Measurements from ENCODE around the gene SLC16A5. TPM values are rescaled to one million over a fixed set of nuclear protein-coding genes. Genes with fewer than 3 reads are reported as not detected.

The SLC16A5 gene
- total RNA-seq, 2 experiments from 2014 or later, result not detected

DNA sequence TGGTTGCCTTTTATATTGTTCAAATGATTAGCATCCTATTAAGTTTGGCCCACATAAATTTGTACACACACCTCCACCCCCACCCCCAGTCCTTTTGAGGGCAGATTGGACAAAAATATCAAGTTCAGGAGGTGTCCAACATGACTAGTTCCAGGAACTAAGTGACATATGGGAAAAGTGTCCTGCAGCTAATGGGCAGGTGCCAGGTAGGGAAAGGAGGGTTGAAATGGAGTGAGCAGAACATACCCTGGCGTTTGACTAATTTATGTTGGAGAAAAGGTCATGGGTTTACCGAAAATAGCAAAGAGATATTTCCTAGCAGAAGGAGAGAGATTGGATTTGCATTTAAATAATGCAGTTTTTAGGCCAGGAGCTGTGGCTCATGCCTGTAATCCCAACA is 35.8 kb upstream of the SLC16A5 start:
- intact Hi-C loops (cut with micrococcal nuclease; ENCODE audit: unreplicated experiment), result no loop called here
- Histone ChIP-seq H3K36me3 (ENCODE audit: insufficient read depth, low read length) (peaks cover 72% of the 10 kb centered on the region), H3K4me1 (ENCODE audit: insufficient read depth, low read length, poor library complexity, severe bottlenecking) (peaks cover 14% of the 10 kb centered on the region), H3K9me3 (ENCODE audit: low read length) (no peaks in the 10 kb centered on the region), H2AFZ (ENCODE audit: low read length) (no peak overlapping the region), H3K4me3 (ENCODE audit: low read depth, low read length, poor library complexity, severe bottlenecking) (no peak overlapping the region), H3K9me2 (ENCODE audit: insufficient read depth, low read length) (no peaks in the 10 kb centered on the region), H3K4me2 (ENCODE audit: low read length) (no peak overlapping the region), H4K20me1 (ENCODE audit: insufficient read depth, low read length) (peaks cover 4% of the 10 kb centered on the region; the same call in 1 of the 2 replicates), H3K27ac (ENCODE audit: low read depth, low read length, poor library complexity, severe bottlenecking) (no peak overlapping the region), H3K79me2 (ENCODE audit: insufficient read depth, low read depth, low read length) (peaks cover 13% of the 10 kb centered on the region)
- DNase-seq (ENCODE audit: low spot score), result no peak
- CTCF ChIA-PET (ENCODE audit: unreplicated experiment), result no interaction called here
- POLR2A ChIA-PET, result interaction anchor here (0.9 kb wide), 1 partner anchor 39 kb away, joined by 3 read pairs; no protein-coding TSS in a partner anchor
- no TSS peak for BruUV-seq (replicated peaks)
- TF ChIP-seq, protein P1, sequence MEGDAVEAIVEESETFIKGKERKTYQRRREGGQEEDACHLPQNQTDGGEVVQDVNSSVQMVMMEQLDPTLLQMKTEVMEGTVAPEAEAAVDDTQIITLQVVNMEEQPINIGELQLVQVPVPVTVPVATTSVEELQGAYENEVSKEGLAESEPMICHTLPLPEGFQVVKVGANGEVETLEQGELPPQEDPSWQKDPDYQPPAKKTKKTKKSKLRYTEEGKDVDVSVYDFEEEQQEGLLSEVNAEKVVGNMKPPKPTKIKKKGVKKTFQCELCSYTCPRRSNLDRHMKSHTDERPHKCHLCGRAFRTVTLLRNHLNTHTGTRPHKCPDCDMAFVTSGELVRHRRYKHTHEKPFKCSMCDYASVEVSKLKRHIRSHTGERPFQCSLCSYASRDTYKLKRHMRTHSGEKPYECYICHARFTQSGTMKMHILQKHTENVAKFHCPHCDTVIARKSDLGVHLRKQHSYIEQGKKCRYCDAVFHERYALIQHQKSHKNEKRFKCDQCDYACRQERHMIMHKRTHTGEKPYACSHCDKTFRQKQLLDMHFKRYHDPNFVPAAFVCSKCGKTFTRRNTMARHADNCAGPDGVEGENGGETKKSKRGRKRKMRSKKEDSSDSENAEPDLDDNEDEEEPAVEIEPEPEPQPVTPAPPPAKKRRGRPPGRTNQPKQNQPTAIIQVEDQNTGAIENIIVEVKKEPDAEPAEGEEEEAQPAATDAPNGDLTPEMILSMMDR (conservative IDR thresholded peaks at IDR 0.05; ENCODE audit: low read length), result no peak
- no peak for TF ChIP-seq EZH2phosphoT487 (IDR thresholded peaks at IDR 0.05; ENCODE audit: borderline replicate concordance, low read depth, low read length)

DNA sequence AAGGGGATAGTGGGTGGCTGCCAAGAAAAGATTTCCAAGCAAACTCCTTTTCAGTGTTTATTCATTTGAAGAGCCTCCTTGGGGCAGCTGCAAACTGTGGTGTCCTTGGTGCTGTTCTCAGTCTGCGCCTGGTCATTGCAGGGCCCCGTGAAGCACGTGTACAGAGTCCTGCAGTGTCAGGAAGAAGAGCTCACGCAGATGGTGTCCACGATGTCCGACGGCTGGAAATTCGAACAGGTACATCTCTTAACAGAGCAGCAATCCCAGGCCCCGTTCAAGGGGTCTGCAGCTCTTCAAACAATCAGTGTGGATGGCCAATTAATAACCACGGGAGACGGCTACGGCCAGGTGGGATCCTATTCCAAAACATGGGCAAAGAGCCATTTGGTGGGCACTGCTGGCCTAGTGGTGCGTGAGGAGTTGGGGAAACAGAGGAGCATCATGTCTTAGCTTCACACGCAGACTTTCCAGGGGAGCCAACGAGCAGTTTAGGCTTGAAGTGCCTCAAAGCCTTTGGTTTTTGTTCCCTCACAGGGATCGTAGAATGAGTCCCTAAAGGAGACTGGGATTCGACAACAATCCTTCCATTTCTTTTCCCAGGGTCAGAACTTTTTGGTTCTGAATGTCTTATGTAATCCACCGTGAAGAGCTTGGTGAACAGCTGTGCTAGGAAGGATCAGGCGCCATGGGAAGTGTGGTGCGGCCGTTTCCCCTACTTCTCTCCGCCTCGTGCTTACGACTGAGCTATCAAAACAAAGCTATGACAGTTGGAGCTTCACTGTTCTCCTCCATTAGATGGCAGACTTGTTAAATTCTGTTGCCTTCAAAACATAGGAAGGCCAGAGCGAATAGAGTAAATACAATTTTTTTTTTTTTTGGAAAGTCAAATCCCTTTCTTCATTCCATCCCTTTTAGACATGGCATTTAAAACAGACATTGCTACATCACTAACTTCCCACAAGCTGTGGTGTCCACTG is 28.1 kb upstream of the SLC16A5 start:
- Histone ChIP-seq H3K9me2 (ENCODE audit: insufficient read depth, low read length) (no peaks in the 10 kb centered on the region), H4K20me1 (ENCODE audit: insufficient read depth, low read length) (no peaks in the 10 kb centered on the region), H3K4me2 (ENCODE audit: low read length) (no peak overlapping the region), H3K9me3 (ENCODE audit: low read length) (no peaks in the 10 kb centered on the region), H3K4me1 (ENCODE audit: insufficient read depth, low read length, poor library complexity, severe bottlenecking) (no peaks in the 10 kb centered on the region), H2AFZ (ENCODE audit: low read length) (no peak overlapping the region), H3K4me3 (ENCODE audit: low read depth, low read length, poor library complexity, severe bottlenecking) (no peak overlapping the region), H3K79me2 (ENCODE audit: insufficient read depth, low read depth, low read length) (no peaks in the 10 kb centered on the region), H3K27ac (ENCODE audit: low read depth, low read length, poor library complexity, severe bottlenecking) (no peak overlapping the region), H3K36me3 (ENCODE audit: insufficient read depth, low read length) (peaks cover 84% of the 10 kb centered on the region)
- CTCF ChIA-PET (ENCODE audit: unreplicated experiment), result interaction anchor here (0.6 to 1.2 kb wide), 3 partner anchors 98 to 104 kb away, joined by 3 to 4 read pairs (median 3); no protein-coding TSS in a partner anchor
- BruUV-seq (replicated peaks), result no TSS peak
- intact Hi-C loops (cut with micrococcal nuclease; ENCODE audit: unreplicated experiment), result no loop called here
- POLR2A ChIA-PET, result interaction anchor here (0.7 to 1.6 kb wide), 4 partner anchors 10 to 582 kb away, joined by 3 to 4 read pairs (median 3); no protein-coding TSS in a partner anchor
- DNase-seq (ENCODE audit: low spot score), result peak; percentile 42
- TF ChIP-seq, protein P1 (conservative IDR thresholded peaks at IDR 0.05; ENCODE audit: low read length), result peak; percentile 69
- no peak for TF ChIP-seq EZH2phosphoT487 (IDR thresholded peaks at IDR 0.05; ENCODE audit: borderline replicate concordance, low read depth, low read length)

Data from OCI-LY7 (cell line).